HG02759 (cell line): ENCODE data around the gene KCNK16.

Experiments
- ATAC-seq: cut with Tn5 transposase; IDR thresholded peaks from one replicate; pipeline ENCODE4 v1.9.1; 2021; ENCODE audit warnings: mild to moderate bottlenecking, moderate library complexity; ENCODE audit not compliant: unreplicated experiment

The KCNK16 gene

GRCh38 chr6:39281312-39281980 is 41.1 kb downstream of the KCNK16 start:
- no peak for ATAC-seq

- no peak for ATAC-seq
Measured at GRCh38 chr6:39280247-39280731, 42.2 kb downstream of the KCNK16 start.

GRCh38 chr6:39279539-39279938 is 43.0 kb downstream of the KCNK16 start:
- ATAC-seq, result no peak

GRCh38 chr6:39276379-39276995 is 46.0 kb downstream of the KCNK16 start:
- no peak for ATAC-seq

GRCh38 chr6:39274903-39275302 is 47.6 kb downstream of the KCNK16 start:
- no peak for ATAC-seq

GRCh38 chr6:39274471-39274870 is 48.0 kb downstream of the KCNK16 start:
- ATAC-seq, result no peak

- ATAC-seq, result no peak
Measured at GRCh38 chr6:39273406-39273821, 49.1 kb downstream of the KCNK16 start.

GRCh38 chr6:39269961-39270360 is 52.5 kb downstream of the KCNK16 start:
- no peak for ATAC-seq

- ATAC-seq, result no peak
Measured at GRCh38 chr6:39268721-39269120, 53.8 kb downstream of the KCNK16 start.

GRCh38 chr6:39268171-39268570 is 54.3 kb downstream of the KCNK16 start:
- ATAC-seq, result no peak

- no peak for ATAC-seq
Measured at GRCh38 chr6:39266782-39267355, 55.6 kb downstream of the KCNK16 start.

GRCh38 chr6:39266375-39266774 is 56.1 kb downstream of the KCNK16 start:
- ATAC-seq, result no peak
